Hepatocyte (in vitro differentiated cells): ENCODE data around the gene DCBLD1. TPM values are rescaled to one million over a fixed set of nuclear protein-coding genes. Genes with fewer than 3 reads are reported as not detected.
A peak's percentile ranks its signal among the peaks of the same experiment; 100 is the strongest.

Source experiments
- DNase-seq: peaks from one replicate; pipeline ENCODE4 v3.0.0-alpha.2; 2016; ENCODE audit warnings: low spot score
- H2AFZ ChIP-seq: fragments of 200-600 bp; sonication (generic); 2 replicates; pipeline ENCODE4 v1.6.0; 2016; ENCODE audit warnings: antibody characterized with exemption, mild to moderate bottlenecking
- H3K27ac ChIP-seq: fragments of 200-600 bp; sonication (generic); 2 replicates; pipeline ENCODE4 v1.5.1; 2016; ENCODE audit warnings: mild to moderate bottlenecking
- H3K27me3 ChIP-seq: fragments of 200-600 bp; sonication (generic); 2 replicates; pipeline ENCODE4 v1.6.1; 2016
- H3K36me3 ChIP-seq: fragments of 200-600 bp; sonication (generic); replicated peaks from 2 replicates; pipeline ENCODE4 v1.5.1; 2016; ENCODE audit warnings: low read depth; ENCODE audit not compliant: insufficient read depth
- H3K4me1 ChIP-seq: fragments of 200-600 bp; sonication (generic); 2 replicates; pipeline ENCODE4 v1.5.1; 2016; ENCODE audit warnings: mild to moderate bottlenecking, moderate library complexity; ENCODE audit not compliant: insufficient read depth
- H3K4me2 ChIP-seq: fragments of 200-600 bp; sonication (generic); 2 replicates; pipeline ENCODE4 v1.6.0; 2016
- H3K4me3 ChIP-seq: fragments of 200-600 bp; sonication (generic); 2 replicates; pipeline ENCODE4 v1.5.1; 2016; ENCODE audit warnings: mild to moderate bottlenecking
- H3K79me2 ChIP-seq: fragments of 200-600 bp; sonication (generic); 2 replicates; pipeline ENCODE4 v1.6.0; 2017; ENCODE audit warnings: mild to moderate bottlenecking
- H3K9me2 ChIP-seq: fragments of 200-600 bp; sonication (generic); replicated peaks from 2 replicates; pipeline ENCODE4 v1.6.0; 2017; ENCODE audit warnings: mild to moderate bottlenecking; ENCODE audit not compliant: insufficient read depth
- H3K9me3 ChIP-seq: fragments of 200-600 bp; sonication (generic); 2 replicates; pipeline ENCODE4 v1.5.1; 2016; ENCODE audit warnings: low read depth, mild to moderate bottlenecking
- H4K20me1 ChIP-seq: fragments of 200-600 bp; sonication (generic); 2 replicates; pipeline ENCODE4 v1.6.0; 2016; ENCODE audit warnings: mild to moderate bottlenecking; ENCODE audit not compliant: insufficient read depth, poor library complexity, severe bottlenecking
- CTCF ChIP-seq: fragments of 200-600 bp; sonication (generic); IDR thresholded peaks from 2 replicates; pipeline ENCODE4 v1.5.1; 2016; ENCODE audit warnings: antibody characterized with exemption, mild to moderate bottlenecking; ENCODE audit not compliant: poor library complexity
- EZH2 ChIP-seq: fragments of 200-600 bp; sonication (generic); IDR thresholded peaks from 2 replicates; pipeline ENCODE4 v1.6.1; 2016; ENCODE audit warnings: antibody characterized with exemption, mild to moderate bottlenecking, borderline replicate concordance
- EZH2phosphoT487 ChIP-seq: fragments of 200-600 bp; sonication (generic); IDR thresholded peaks from one replicate; pipeline ENCODE4 v1.6.1; 2018; ENCODE audit warnings: antibody characterized with exemption, mild to moderate bottlenecking, low read depth, moderate library complexity; ENCODE audit not compliant: unreplicated experiment, severe bottlenecking
- WGBS: methylation state at CpG from one replicate; pipeline ENCODE4 v1.1.6; 2016; ENCODE audit warnings: low lambda C conversion rate; ENCODE audit errors: missing lambda C conversion rate; 5-methylcytosine and 5-hydroxymethylcytosine counted together
- polyA plus RNA-seq: library from polyadenylated mRNA; unstranded; fragments of >200 nt; fragmentation: Nextera tagmentation; extraction: Ambion mirVana; gene quantifications from 2 replicates; pipeline ENCODE4 v1.2.1, GENCODE V29; 2016
- total RNA-seq: library from RNA; depleted of rRNA; stranded (reverse); fragments of >200 nt; gene quantifications from 2 replicates; pipeline ENCODE4 v1.2.3, GENCODE V29; 2014

Gene DCBLD1
- total and polyA plus RNA-seq, 2 experiments from 2014 or later = 18.9 to 23.8 TPM

GRCh38 chr6:117477988-117478852 is 4.3 kb upstream of the DCBLD1 start:
- no peak overlapping the region for H3K4me2 ChIP-seq

GRCh38 chr6:117478853-117479231 is 3.6 kb upstream of the DCBLD1 start:
- Histone ChIP-seq H3K9me3 (no peaks in the 10 kb centered on the region), H4K20me1 (no peaks in the 10 kb centered on the region), H3K4me3 (no peak overlapping the region), H3K4me2 (no peak overlapping the region), H2AFZ (no peak overlapping the region), H3K4me1 (peaks cover under 1% of the 10 kb centered on the region), H3K27me3 (no peaks in the 10 kb centered on the region), H3K27ac (no peak overlapping the region), H3K36me3 (no peaks in the 10 kb centered on the region), H3K79me2 (peaks cover under 1% of the 10 kb centered on the region), H3K9me2 (no peaks in the 10 kb centered on the region)
- 80% methylated on average over 4 of the region's 6 CpGs for WGBS
- no peak for DNase-seq
- no peak for TF ChIP-seq CTCF
- TF ChIP-seq EZH2phosphoT487 = no peak
- no peak for TF ChIP-seq EZH2

More at GRCh38 chr6:117477988-117478852, 4.3 kb upstream of the DCBLD1 start:
- 76% methylated on average over 4 of the region's 4 CpGs for WGBS
- no peaks in the 10 kb centered on the region for H3K36me3 ChIP-seq
- H3K9me2 ChIP-seq = no peaks in the 10 kb centered on the region
- no peaks in the 10 kb centered on the region for H3K9me3 ChIP-seq
- H3K27ac ChIP-seq = no peak overlapping the region
- TF ChIP-seq CTCF (peak; percentile 35), EZH2 (no peak), EZH2phosphoT487 (no peak)
- DNase-seq = peak; percentile 52
- no peaks in the 10 kb centered on the region for H4K20me1 ChIP-seq
- no peaks in the 10 kb centered on the region for H3K79me2 ChIP-seq
- H2AFZ ChIP-seq = no peak overlapping the region
- H3K4me1 ChIP-seq = no peaks in the 10 kb centered on the region
- H3K27me3 ChIP-seq = no peaks in the 10 kb centered on the region
- H3K4me3 ChIP-seq = no peak overlapping the region

- H3K27ac ChIP-seq = no peak overlapping the region
These were observed 1.8 kb upstream of the DCBLD1 start for GRCh38 chr6:117480651-117481050.

More at GRCh38 chr6:117480651-117481050, 1.8 kb upstream of the DCBLD1 start:
- H3K9me3 ChIP-seq = no peaks in the 10 kb centered on the region
- no peaks in the 10 kb centered on the region for H3K9me2 ChIP-seq
- H3K27me3 ChIP-seq = no peaks in the 10 kb centered on the region
- peaks cover 8% of the 10 kb centered on the region for H3K4me1 ChIP-seq
- no peak overlapping the region for H3K4me3 ChIP-seq
- DNase-seq = no peak
- TF ChIP-seq EZH2phosphoT487 (no peak), EZH2 (no peak), CTCF (no peak)
- peak overlapping the region; percentile 93 for H3K4me2 ChIP-seq
- 96% methylated on average over 3 of the region's 3 CpGs for WGBS
- H3K36me3 ChIP-seq = no peaks in the 10 kb centered on the region
- peaks cover 18% of the 10 kb centered on the region for H3K79me2 ChIP-seq
- H2AFZ ChIP-seq = no peak overlapping the region
- no peaks in the 10 kb centered on the region for H4K20me1 ChIP-seq
